H9 (cell line): ENCODE measurements around the gene PPIL3. TPM values are rescaled to one million over a fixed set of nuclear protein-coding genes. Genes with fewer than 3 reads are reported as not detected.

Experiments used
- DNase-seq: peaks from one replicate; pipeline ENCODE4 v3.0.0-alpha.2; 2017
- H2AFZ ChIP-seq: one replicate; pipeline ENCODE4 v1.6.1; 2013; ENCODE audit warnings: mild to moderate bottlenecking, low read length, control low read depth, moderate library complexity
- H2AK5ac ChIP-seq: 2 replicates; pipeline ENCODE4 v1.6.1; 2013; ENCODE audit warnings: low read length, control low read depth, mixed read lengths; ENCODE audit not compliant: insufficient read length
- H2BK120ac ChIP-seq: one replicate; pipeline ENCODE4 v1.6.1; 2013; ENCODE audit warnings: low read depth, mild to moderate bottlenecking, low read length, control low read depth, inconsistent platforms; ENCODE audit not compliant: poor library complexity, severe bottlenecking
- H2BK12ac ChIP-seq: 2 replicates; pipeline ENCODE4 v1.6.1; 2013; ENCODE audit warnings: low read length, control low read depth, mixed read lengths, low read depth; ENCODE audit not compliant: insufficient read length
- H2BK15ac ChIP-seq: 2 replicates; pipeline ENCODE4 v1.6.1; 2013; ENCODE audit warnings: low read depth, low read length, control low read depth
- H2BK20ac ChIP-seq: one replicate; pipeline ENCODE4 v1.6.1; 2013; ENCODE audit warnings: low read depth, mild to moderate bottlenecking, low read length, control low read depth, inconsistent platforms; ENCODE audit not compliant: poor library complexity, severe bottlenecking
- H2BK5ac ChIP-seq: 2 replicates; pipeline ENCODE4 v1.6.1; 2013; ENCODE audit warnings: low read length, control low read depth, mixed read lengths; ENCODE audit not compliant: insufficient read length
- H3K14ac ChIP-seq: 2 replicates; pipeline ENCODE4 v1.6.1; 2013; ENCODE audit warnings: low read length, control low read depth; ENCODE audit not compliant: insufficient read depth
- H3K18ac ChIP-seq: 2 replicates; pipeline ENCODE4 v1.6.1; 2013; ENCODE audit warnings: low read depth, mild to moderate bottlenecking, mixed read lengths, low read length, control low read depth; ENCODE audit not compliant: insufficient read length
- H3K23ac ChIP-seq: 2 replicates; pipeline ENCODE4 v1.6.1; 2013; ENCODE audit warnings: low read length, control low read depth, mixed read lengths, low read depth; ENCODE audit not compliant: insufficient read length
- H3K23me2 ChIP-seq: 2 replicates; pipeline ENCODE4 v1.6.1; 2013; ENCODE audit warnings: low read depth, mild to moderate bottlenecking, mixed read lengths, low read length, control low read depth; ENCODE audit not compliant: insufficient read length, poor library complexity, severe bottlenecking
- H3K27ac ChIP-seq: 2 replicates; pipeline ENCODE4 v1.5.1; 2013; ENCODE audit warnings: low read length, control low read depth, mixed read lengths, low read depth; ENCODE audit not compliant: insufficient read length
- H3K27me3 ChIP-seq: 2 replicates; pipeline ENCODE4 v1.6.1; 2013; ENCODE audit warnings: low read length, control low read depth, inconsistent platforms; ENCODE audit not compliant: insufficient read depth
- H3K4ac ChIP-seq: 2 replicates; pipeline ENCODE4 v1.6.1; 2013; ENCODE audit warnings: low read depth, mild to moderate bottlenecking, control low read depth, inconsistent platforms, low read length, moderate library complexity
- H3K4me1 ChIP-seq: 2 replicates; pipeline ENCODE4 v1.6.1; 2013; ENCODE audit warnings: low read length, control low read depth, inconsistent platforms; ENCODE audit not compliant: insufficient read depth
- H3K4me2 ChIP-seq: 2 replicates; pipeline ENCODE4 v1.6.1; 2013; ENCODE audit warnings: low read length, control low read depth, mixed read lengths; ENCODE audit not compliant: insufficient read length, insufficient read depth
- H3K56ac ChIP-seq: 2 replicates; pipeline ENCODE4 v1.6.1; 2013; ENCODE audit warnings: low read depth, mild to moderate bottlenecking, mixed read lengths, low read length, control low read depth; ENCODE audit not compliant: insufficient read length
- H3K79me1 ChIP-seq: 2 replicates; pipeline ENCODE4 v1.6.1; 2013; ENCODE audit warnings: low read depth, mild to moderate bottlenecking, moderate library complexity, low read length, control low read depth, inconsistent platforms; ENCODE audit not compliant: insufficient read depth, poor library complexity, severe bottlenecking
- H3K79me2 ChIP-seq: 2 replicates; pipeline ENCODE4 v1.6.1; 2013; ENCODE audit warnings: low read length, control low read depth, inconsistent platforms; ENCODE audit not compliant: insufficient read depth
- H3K9ac ChIP-seq: 2 replicates; pipeline ENCODE4 v1.6.1; 2013; ENCODE audit warnings: low read length, control low read depth, mixed read lengths; ENCODE audit not compliant: insufficient read length; ENCODE audit errors: extremely low read depth
- H3K9me3 ChIP-seq: one replicate; pipeline ENCODE4 v1.6.1; 2013; ENCODE audit warnings: low read depth, low read length, inconsistent platforms; ENCODE audit not compliant: control insufficient read depth
- H3T11ph ChIP-seq: one replicate; pipeline ENCODE4 v1.6.1; 2013; ENCODE audit warnings: mild to moderate bottlenecking, low read length, control low read depth, inconsistent platforms
- H4K20me1 ChIP-seq: one replicate; pipeline ENCODE4 v1.6.1; 2013; ENCODE audit not compliant: control insufficient read depth, insufficient read length, insufficient read depth
- H4K5ac ChIP-seq: 2 replicates; pipeline ENCODE4 v1.6.1; 2013; ENCODE audit warnings: low read depth, mild to moderate bottlenecking, mixed read lengths, low read length, control low read depth; ENCODE audit not compliant: insufficient read length
- H4K8ac ChIP-seq: replicated peaks from 2 replicates; pipeline ENCODE4 v1.6.1; 2013; ENCODE audit warnings: low read length, control low read depth, mixed read lengths, low read depth; ENCODE audit not compliant: insufficient read length
- H4K91ac ChIP-seq: 2 replicates; pipeline ENCODE4 v1.6.1; 2013; ENCODE audit warnings: low read depth, mild to moderate bottlenecking, moderate library complexity, mixed read lengths, low read length, control low read depth; ENCODE audit not compliant: insufficient read length
- H3K27ac Mint-ChIP-seq, 3 experiments: 2 replicates in 2 of 3; 3 replicates in 1 of 3; pipeline ENCODE4 v1.8.0; 2020 to 2021; ENCODE audit warnings: mixed read lengths in 3 of 3, mild to moderate bottlenecking in 1 of 3, moderate library complexity in 1 of 3
- H3K27me3 Mint-ChIP-seq: 2 replicates; pipeline ENCODE4 v1.8.0; 2021; ENCODE audit warnings: low read depth, mild to moderate bottlenecking, moderate library complexity, mixed read lengths
- H3K36me3 Mint-ChIP-seq, 3 experiments: 2 replicates in 2 of 3; 3 replicates in 1 of 3; pipeline ENCODE4 v1.8.0; 2020 to 2021; ENCODE audit warnings: low read depth in 3 of 3, mixed read lengths in 3 of 3; ENCODE audit not compliant: insufficient read depth in 1 of 3
- H3K4me1 Mint-ChIP-seq, 2 experiments: 2 replicates each; pipeline ENCODE4 v1.8.0; 2020; ENCODE audit warnings: mixed read lengths in 2 of 2
- H3K4me3 Mint-ChIP-seq, 2 experiments: 2 replicates in 1 of 2; 3 replicates in 1 of 2; pipeline ENCODE4 v1.8.0; 2020 to 2021; ENCODE audit warnings: mild to moderate bottlenecking in 2 of 2, mixed read lengths in 2 of 2, moderate library complexity in 1 of 2
- H3K9me3 Mint-ChIP-seq, 2 experiments: 2 replicates in 1 of 2; 3 replicates in 1 of 2; pipeline ENCODE4 v1.8.0; 2020; ENCODE audit warnings: mild to moderate bottlenecking in 2 of 2, mixed read lengths in 2 of 2, moderate library complexity in 1 of 2
- WGBS: extraction: QIAGEN DNeasy Blood & Tissue Kit; methylation state at CpG from one replicate; pipeline ENCODE4 v1.1.7; 2013; ENCODE audit warnings: missing lambda C conversion rate, low lambda C conversion rate, mixed read lengths; ENCODE audit not compliant: insufficient read length; ENCODE audit errors: extremely low coverage; 5-methylcytosine and 5-hydroxymethylcytosine counted together
- total RNA-seq: library from RNA; stranded (reverse); gene quantifications from 2 replicates; pipeline ENCODE4 v1.2.1, GENCODE V29; 2021
- TF ChIP-seq, protein P1 (sequence below): fragments of 200-600 bp; sonication (generic); conservative IDR thresholded peaks from 3 replicates; pipeline ENCODE4 v1.8.0; 2021; ENCODE audit warnings: antibody characterized with exemption, mild to moderate bottlenecking

Gene PPIL3
- total RNA-seq, 1 experiment from 2014 or later = 63.4 TPM

DNA sequence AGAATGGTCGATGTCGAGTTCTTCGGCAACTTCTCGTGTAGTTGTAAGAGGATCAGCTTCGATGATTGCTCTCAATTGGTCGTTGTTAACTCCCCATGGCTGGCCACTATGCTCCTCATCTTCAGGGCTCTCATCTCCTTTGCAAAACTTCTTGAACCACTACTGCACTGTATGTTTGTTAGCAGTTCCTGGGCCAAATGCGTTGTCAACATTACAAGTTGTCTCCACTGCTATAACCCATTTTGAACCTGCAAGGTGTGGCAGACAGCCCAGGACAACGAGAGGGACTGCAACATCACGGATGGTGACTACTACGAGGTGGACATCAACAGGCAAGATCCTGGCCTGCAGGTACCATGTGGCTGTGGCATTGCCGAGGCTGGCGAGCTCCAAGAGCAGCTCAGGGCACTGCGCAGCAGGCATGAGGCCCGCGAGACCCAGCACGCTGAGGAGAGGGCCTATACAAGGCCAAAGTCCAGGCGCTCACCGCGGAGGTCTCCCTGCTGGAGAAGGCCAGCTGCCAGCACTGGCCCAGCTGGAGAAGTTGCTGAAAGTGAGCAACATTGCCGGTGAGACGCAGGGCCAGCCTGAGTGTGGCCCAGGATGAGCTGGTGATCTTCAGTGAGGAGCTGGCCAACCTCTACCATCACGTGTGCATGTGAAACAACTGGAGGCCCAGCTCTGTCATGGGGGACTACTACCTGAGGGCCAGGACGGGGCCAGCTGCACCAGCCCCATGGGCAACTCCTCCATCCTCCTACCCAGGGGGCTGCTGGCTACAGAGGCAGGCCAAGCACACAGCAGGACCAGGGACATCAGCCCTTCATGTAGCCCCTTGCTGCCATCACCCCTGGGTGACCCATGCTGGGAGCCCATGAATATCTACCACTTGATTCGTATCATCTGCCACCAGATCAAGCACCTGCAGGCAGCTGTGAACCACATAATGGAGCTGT, 44.6 kb downstream of the PPIL3 start:
- Histone ChIP-seq H3K4me2 (no peak overlapping the region), H3K27ac (no peak overlapping the region), H2BK12ac (no peak overlapping the region), H4K5ac (no peak overlapping the region), H3K56ac (no peak overlapping the region), H4K91ac (no peak overlapping the region), H2BK5ac (no peak overlapping the region), H3K4me1 (no peaks in the 10 kb centered on the region; the same call in 1 of the 2 replicates), H3T11ph (no peak overlapping the region), H2BK20ac (no peak overlapping the region), H3K27me3 (no peaks in the 10 kb centered on the region), H4K8ac (no peak overlapping the region), H2AK5ac (no peak overlapping the region), H3K9me3 (no peaks in the 10 kb centered on the region), H3K79me2 (no peaks in the 10 kb centered on the region), H2BK120ac (no peak overlapping the region), H2BK15ac (no peak overlapping the region), H4K20me1 (no peaks in the 10 kb centered on the region), H3K79me1 (no peaks in the 10 kb centered on the region), H3K23ac (no peak overlapping the region), H3K18ac (no peak overlapping the region), H3K23me2 (no peaks in the 10 kb centered on the region), H3K14ac (no peak overlapping the region; the same call in 1 of the 2 replicates), H2AFZ (no peak overlapping the region), H3K4ac (no peak overlapping the region), H3K9ac (no peak overlapping the region)
- Mint-ChIP-seq H3K4me3 (no peak overlapping the region), H3K27ac (no peak overlapping the region), H3K9me3 (no peaks in the 10 kb centered on the region), H3K36me3 (no peaks in the 10 kb centered on the region), H3K27me3 (no peaks in the 10 kb centered on the region; the same call in none of the 2 replicates), H3K4me1 (peaks cover 4 to 7% of the 10 kb centered on the region in 2 experiments; a peak in 2 of 4 replicates)
- no CpG with 5 or more reads among the region's 24 CpGs for WGBS
- TF ChIP-seq, protein P1, sequence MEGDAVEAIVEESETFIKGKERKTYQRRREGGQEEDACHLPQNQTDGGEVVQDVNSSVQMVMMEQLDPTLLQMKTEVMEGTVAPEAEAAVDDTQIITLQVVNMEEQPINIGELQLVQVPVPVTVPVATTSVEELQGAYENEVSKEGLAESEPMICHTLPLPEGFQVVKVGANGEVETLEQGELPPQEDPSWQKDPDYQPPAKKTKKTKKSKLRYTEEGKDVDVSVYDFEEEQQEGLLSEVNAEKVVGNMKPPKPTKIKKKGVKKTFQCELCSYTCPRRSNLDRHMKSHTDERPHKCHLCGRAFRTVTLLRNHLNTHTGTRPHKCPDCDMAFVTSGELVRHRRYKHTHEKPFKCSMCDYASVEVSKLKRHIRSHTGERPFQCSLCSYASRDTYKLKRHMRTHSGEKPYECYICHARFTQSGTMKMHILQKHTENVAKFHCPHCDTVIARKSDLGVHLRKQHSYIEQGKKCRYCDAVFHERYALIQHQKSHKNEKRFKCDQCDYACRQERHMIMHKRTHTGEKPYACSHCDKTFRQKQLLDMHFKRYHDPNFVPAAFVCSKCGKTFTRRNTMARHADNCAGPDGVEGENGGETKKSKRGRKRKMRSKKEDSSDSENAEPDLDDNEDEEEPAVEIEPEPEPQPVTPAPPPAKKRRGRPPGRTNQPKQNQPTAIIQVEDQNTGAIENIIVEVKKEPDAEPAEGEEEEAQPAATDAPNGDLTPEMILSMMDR = no peak
- DNase-seq = no peak
